Left lung (tissue), 10 donors: ENCODE data around the gene NTN4. TPM values are rescaled to one million over a fixed set of nuclear protein-coding genes. Genes with fewer than 3 reads are reported as not detected.

ENCODE experiments used
- ATAC-seq: fragments of 200-7000 bp; cut with Tn5 transposase; one replicate; pipeline ENCODE4 v1.9.1; 2020; ENCODE audit warnings: moderate library complexity
- DNase-seq, 4 donors: peaks; one replicate each; pipeline ENCODE4 v3.0.0-alpha.2; 2013 to 2020
- H3K27ac ChIP-seq, 2 donors: fragments of 200-600 bp; sonication (generic) in 1 of 2; one replicate each; pipeline versions ENCODE4 v1.5.0 to v1.8.0; 2020 to 2021
- H3K27me3 ChIP-seq, 2 donors: fragments of 200-600 bp; sonication (generic) in 1 of 2; one replicate each; pipeline versions ENCODE4 v1.5.0 to v1.8.0; 2020 to 2021
- H3K36me3 ChIP-seq, 2 donors: fragments of 200-600 bp; sonication (generic) in 1 of 2; one replicate each; pipeline versions ENCODE4 v1.5.0 to v1.8.0; 2020 to 2021
- H3K4me1 ChIP-seq, 2 donors: fragments of 200-600 bp; one replicate each; pipeline ENCODE4 v1.8.0; 2021
- H3K4me3 ChIP-seq, 2 donors: fragments of 200-600 bp; sonication (generic) in 1 of 2; one replicate each; pipeline versions ENCODE4 v1.5.0 to v1.8.0; 2020 to 2021; ENCODE audit warnings: mild to moderate bottlenecking in 1 of 2
- H3K9me3 ChIP-seq, 2 donors: fragments of 200-600 bp; sonication (generic) in 1 of 2; one replicate each; pipeline versions ENCODE4 v1.5.0 to v1.8.0; 2020 to 2021
- CTCF ChIP-seq, 2 donors: fragments of 200-600 bp; sonication (generic) in 1 of 2; IDR thresholded peaks; one replicate each; pipeline versions ENCODE4 v1.5.0 to v1.8.0; 2021; ENCODE audit warnings: antibody characterized with exemption in 2 of 2
- intact Hi-C, 2 donors: fragments of 100-400 bp; cut with DNase I; formaldehyde crosslinking; loops; one replicate each; pipeline versions ENCODE4 v1.11.2 to v1.14.2; 2022
- polyA plus RNA-seq, 6 donors: library from polyadenylated mRNA; unstranded; fragments of 120-200 nt; gene quantifications; one replicate each; pipeline ENCODE4 v1.2.1, GENCODE V29; 2013; ENCODE audit not compliant: insufficient read length in 6 of 6
- total RNA-seq, 2 donors: library from RNA; stranded (reverse); fragmentation: NEBNext Ultra II Directional; extraction: Animal tissue kit (Norgen Biotek cat#: 25700); gene quantifications; one replicate each; pipeline ENCODE4 v1.2.1, GENCODE V29; 2021
- donor health status: DM: no; HTN: yes; CAD: no.
- donor health status: DM: no; HTN: no; CAD: no.

Gene NTN4
- total and polyA plus RNA-seq, 8 donors = 22.6 to 81.5 (median 34.1) TPM

GRCh38 chr12:95613021-95613420, 177.5 kb downstream of the NTN4 start:
- H3K4me1 ChIP-seq = no peaks in the 10 kb centered on the region
- H3K36me3 ChIP-seq = no peaks in the 10 kb centered on the region
- DNase-seq = no peak
- no peak overlapping the region for H3K4me3 ChIP-seq
- no peak for TF ChIP-seq CTCF (IDR thresholded peaks at IDR 0.05)
- intact Hi-C loops = no loop called here
- H3K27ac ChIP-seq = no peak overlapping the region
- no peak for ATAC-seq
- H3K27me3 ChIP-seq = peaks cover 0 to 5% of the 10 kb centered on the region in 2 donors
- H3K9me3 ChIP-seq = no peaks in the 10 kb centered on the region

DNA sequence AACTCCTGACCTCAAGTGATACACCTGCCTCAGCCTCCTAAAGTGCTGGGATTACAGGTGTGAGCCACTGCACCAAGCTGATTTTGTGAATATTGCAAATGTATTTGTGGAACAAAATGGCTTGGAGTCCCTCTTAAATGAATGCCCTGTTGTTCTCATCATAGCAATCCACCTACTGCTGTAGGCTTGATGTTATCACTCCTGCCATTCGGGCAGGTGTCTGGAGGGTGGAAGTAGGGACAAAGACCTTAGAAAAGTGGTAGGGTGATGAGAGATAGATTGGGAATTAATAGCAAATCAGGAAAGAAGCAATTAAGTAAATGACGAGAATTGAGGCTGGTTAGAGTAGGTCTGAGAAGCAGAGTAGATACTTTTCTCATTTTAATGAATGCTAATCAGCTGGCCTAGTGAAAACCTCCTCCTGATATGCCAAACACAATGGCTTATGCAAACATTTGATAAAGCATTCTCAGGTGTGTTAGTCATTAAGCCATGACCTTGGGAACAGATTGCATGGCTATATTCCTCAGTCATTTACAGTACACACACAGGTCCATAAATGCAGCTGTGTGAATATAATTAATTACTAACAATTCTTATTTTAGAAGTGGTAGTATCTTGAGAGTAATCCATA, 178.8 kb downstream of the NTN4 start:
- Histone ChIP-seq H3K9me3 (no peaks in the 10 kb centered on the region), H3K4me1 (no peaks in the 10 kb centered on the region), H3K4me3 (no peak overlapping the region), H3K36me3 (no peaks in the 10 kb centered on the region), H3K27me3 (peaks cover 0 to 5% of the 10 kb centered on the region in 2 donors), H3K27ac (no peak overlapping the region)
- DNase-seq (no peak), ATAC-seq (peak; percentile 87)
- intact Hi-C loops = no loop called here
- TF ChIP-seq CTCF (IDR thresholded peaks at IDR 0.05) = no peak

GRCh38 chr12:95608252-95609033, 182.1 kb downstream of the NTN4 start:
- peak; percentile 88 for ATAC-seq
- peak overlapping the region; percentile 33 to 51 for H3K27ac ChIP-seq
- no peaks in the 10 kb centered on the region for H3K4me1 ChIP-seq
- TF ChIP-seq CTCF (IDR thresholded peaks at IDR 0.05) = no peak
- no peaks in the 10 kb centered on the region for H3K9me3 ChIP-seq
- no peak overlapping the region for H3K4me3 ChIP-seq
- intact Hi-C loops = no loop called here
- H3K36me3 ChIP-seq = no peaks in the 10 kb centered on the region
- H3K27me3 ChIP-seq = peaks cover 0 to 5% of the 10 kb centered on the region in 2 donors
- peak in 2 of 4 donors; percentile 55 to 74 for DNase-seq

Other genes with a start within 250 kb of the NTN4 start
- 10 to 100 TPM; 11.3 to 13.4 TPM for gene USP44, start 239.3 kb downstream of the NTN4 start, total RNA-seq
- 1 to 10 TPM; 3.4 to 4.8 (median 3.8) TPM for gene USP44, start 239.3 kb downstream of the NTN4 start, polyA plus RNA-seq
- 10 to 100 TPM; 16.4 to 25.4 TPM for gene SNRPF, start 68.2 kb upstream of the NTN4 start, total RNA-seq
- gene SNRPF, start 68.2 kb upstream of the NTN4 start, polyA plus RNA-seq = 10 to 100 TPM; 74.3 to 94.5 (median 90.9) TPM
- under 1 TPM in 1 of 2 donors, not detected in 1; 0.18 TPM for gene CCDC38, start 151.8 kb upstream of the NTN4 start, total RNA-seq
- gene CCDC38, start 151.8 kb upstream of the NTN4 start, polyA plus RNA-seq = 1 to 10 TPM in 2 of 6 donors, under 1 TPM in 4; 0.36 to 1.1 (median 0.59) TPM
- gene AMDHD1, start 152.6 kb upstream of the NTN4 start, total RNA-seq = 1 to 10 TPM; 1.3 to 2.4 TPM
- gene AMDHD1, start 152.6 kb upstream of the NTN4 start, polyA plus RNA-seq = 1 to 10 TPM in 3 of 6 donors, under 1 TPM in 3; 0.74 to 1.3 (median 1.0) TPM
- 1 to 10 TPM; 1.1 to 7.1 TPM for gene HAL, start 205.6 kb upstream of the NTN4 start, total RNA-seq
- 1 to 10 TPM in 3 of 6 donors, under 1 TPM in 3; 0.64 to 1.3 (median 1.0) TPM for gene HAL, start 205.6 kb upstream of the NTN4 start, polyA plus RNA-seq
- 100 to 1,000 TPM; 201 to 227 TPM for gene LTA4H, start 244.8 kb upstream of the NTN4 start, total RNA-seq
- gene LTA4H, start 244.8 kb upstream of the NTN4 start, polyA plus RNA-seq = 100 to 1,000 TPM; 173 to 222 (median 189) TPM